Measurements from ENCODE around the gene SLC35D2. TPM values are rescaled to one million over a fixed set of nuclear protein-coding genes. Genes with fewer than 3 reads are reported as not detected.
A peak's percentile ranks its signal among the peaks of the same experiment; 100 is the strongest.
"Not testable (repeated sequence)": the region's sequence is repeated elsewhere in the genome, so short reads cannot be mapped to it uniquely, and the experiment has no call there.

SLC35D2 gene
- total and polyA plus RNA-seq, 2 experiments from 2014 or later, result 24.5 to 25.7 TPM

DNA sequence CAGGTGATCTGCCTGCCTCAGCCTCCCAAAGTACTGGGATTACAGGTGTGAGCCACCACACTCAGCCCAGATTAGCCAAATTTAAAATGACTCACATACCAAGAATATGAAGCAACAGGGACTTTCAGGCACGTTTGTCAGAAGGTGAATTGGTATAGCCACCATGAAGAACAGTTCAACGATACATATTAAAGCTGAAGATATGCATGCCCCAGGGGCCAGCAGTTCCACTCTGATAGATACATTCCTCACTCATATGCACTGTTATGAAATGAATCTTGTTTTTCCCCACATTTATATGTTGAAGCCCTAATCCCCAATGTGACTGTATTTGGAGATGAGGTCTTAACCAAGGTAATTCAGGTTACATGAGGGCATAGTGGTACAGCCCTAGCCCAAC, 22.5 kb downstream of the SLC35D2 start:
- H3K4me1 ChIP-seq (ENCODE audit: low read depth), result no peaks in the 10 kb centered on the region
- peaks cover 2% of the 10 kb centered on the region for H3K36me3 ChIP-seq
- H3K27ac ChIP-seq, result no peak overlapping the region
- H3K4me3 ChIP-seq, result no peak overlapping the region
- no peaks in the 10 kb centered on the region for H3K27me3 ChIP-seq
- no peaks in the 10 kb centered on the region for H3K9me3 ChIP-seq (ENCODE audit: low read depth)
- TF ChIP-seq, protein P1, sequence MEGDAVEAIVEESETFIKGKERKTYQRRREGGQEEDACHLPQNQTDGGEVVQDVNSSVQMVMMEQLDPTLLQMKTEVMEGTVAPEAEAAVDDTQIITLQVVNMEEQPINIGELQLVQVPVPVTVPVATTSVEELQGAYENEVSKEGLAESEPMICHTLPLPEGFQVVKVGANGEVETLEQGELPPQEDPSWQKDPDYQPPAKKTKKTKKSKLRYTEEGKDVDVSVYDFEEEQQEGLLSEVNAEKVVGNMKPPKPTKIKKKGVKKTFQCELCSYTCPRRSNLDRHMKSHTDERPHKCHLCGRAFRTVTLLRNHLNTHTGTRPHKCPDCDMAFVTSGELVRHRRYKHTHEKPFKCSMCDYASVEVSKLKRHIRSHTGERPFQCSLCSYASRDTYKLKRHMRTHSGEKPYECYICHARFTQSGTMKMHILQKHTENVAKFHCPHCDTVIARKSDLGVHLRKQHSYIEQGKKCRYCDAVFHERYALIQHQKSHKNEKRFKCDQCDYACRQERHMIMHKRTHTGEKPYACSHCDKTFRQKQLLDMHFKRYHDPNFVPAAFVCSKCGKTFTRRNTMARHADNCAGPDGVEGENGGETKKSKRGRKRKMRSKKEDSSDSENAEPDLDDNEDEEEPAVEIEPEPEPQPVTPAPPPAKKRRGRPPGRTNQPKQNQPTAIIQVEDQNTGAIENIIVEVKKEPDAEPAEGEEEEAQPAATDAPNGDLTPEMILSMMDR (IDR thresholded peaks at IDR 0.05; ENCODE audit: low read depth, low read length), result no peak
- no peak for DNase-seq (ENCODE audit: low read depth in 1 of 2, low spot score in 1 of 2)

DNA sequence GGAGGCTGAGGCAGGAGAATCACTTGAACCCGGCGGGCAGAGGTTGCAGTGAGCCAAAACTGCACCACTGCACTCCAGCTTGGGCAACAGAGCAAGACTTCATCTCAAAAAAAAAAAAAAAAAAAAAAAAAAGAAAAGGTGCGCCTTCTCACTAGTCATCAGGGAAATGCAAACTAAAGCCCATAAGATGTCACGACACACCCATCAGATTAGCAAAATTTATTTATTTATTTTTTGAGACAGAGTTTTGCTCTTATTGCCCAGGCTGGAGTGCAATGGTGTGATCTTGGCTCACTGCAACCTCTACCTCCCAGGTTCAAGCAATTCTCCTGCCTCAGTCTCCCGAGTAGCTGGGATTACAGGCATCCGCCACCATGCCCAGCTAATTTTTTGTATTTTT, 23.0 kb downstream of the SLC35D2 start:
- not testable (repeated sequence) for DNase-seq (ENCODE audit: low read depth in 1 of 2, low spot score in 1 of 2); H3K4me1 ChIP-seq (ENCODE audit: low read depth); H3K27me3 ChIP-seq; H3K36me3 ChIP-seq; H3K9me3 ChIP-seq (ENCODE audit: low read depth); H3K27ac ChIP-seq; H3K4me3 ChIP-seq

DNA sequence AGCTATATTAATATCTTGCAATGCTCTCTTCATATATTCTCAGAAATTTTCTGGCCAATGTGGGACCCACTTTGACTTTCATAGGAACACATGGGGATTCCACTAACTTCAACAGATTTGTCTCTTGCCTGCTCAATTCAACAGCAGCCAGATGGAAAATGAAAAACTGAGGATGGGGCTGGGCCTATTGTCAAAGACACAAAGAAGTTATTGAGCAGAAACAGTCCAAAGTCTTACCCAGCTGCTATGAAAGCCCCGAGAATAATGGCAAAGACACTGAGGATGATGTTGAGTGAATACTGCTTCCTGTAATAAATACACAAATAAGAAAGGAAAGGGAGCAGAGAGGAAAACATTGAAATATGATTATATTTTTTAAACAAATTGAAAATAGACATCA, 32.6 kb downstream of the SLC35D2 start:
- H3K9me3 ChIP-seq (ENCODE audit: low read depth), result no peaks in the 10 kb centered on the region
- H3K36me3 ChIP-seq, result no peaks in the 10 kb centered on the region
- no peak overlapping the region for H3K4me3 ChIP-seq
- TF ChIP-seq, protein P1 (IDR thresholded peaks at IDR 0.05; ENCODE audit: low read depth, low read length), result no peak
- H3K4me1 ChIP-seq (ENCODE audit: low read depth), result no peaks in the 10 kb centered on the region
- no peaks in the 10 kb centered on the region for H3K27me3 ChIP-seq
- H3K27ac ChIP-seq, result no peak overlapping the region
- DNase-seq (ENCODE audit: low read depth in 1 of 2, low spot score in 1 of 2), result no peak

DNA sequence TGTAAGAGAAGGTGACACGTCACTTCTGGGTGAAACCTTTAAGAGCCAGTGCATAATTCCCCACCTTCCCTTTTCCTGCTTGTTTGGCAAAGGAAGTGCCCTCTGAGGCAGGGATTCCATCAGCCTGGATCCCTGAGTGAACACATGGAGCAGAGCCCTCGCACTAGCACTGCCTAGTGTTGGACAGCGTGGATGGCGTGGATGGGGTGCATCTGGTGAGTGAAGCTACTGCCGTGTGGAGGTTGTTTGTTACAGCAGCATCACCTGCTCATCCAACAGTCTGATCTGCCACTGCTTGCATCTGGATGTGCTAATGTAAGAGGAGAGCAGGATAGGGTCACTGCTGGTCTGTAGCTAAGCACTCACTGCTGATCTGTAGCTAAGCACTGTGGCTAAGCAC, 35.2 kb downstream of the SLC35D2 start:
- Histone ChIP-seq H3K36me3 (no peaks in the 10 kb centered on the region), H3K4me1 (ENCODE audit: low read depth) (no peaks in the 10 kb centered on the region), H3K9me3 (ENCODE audit: low read depth) (no peaks in the 10 kb centered on the region), H3K27ac (no peak overlapping the region), H3K4me3 (no peak overlapping the region), H3K27me3 (no peaks in the 10 kb centered on the region)
- no peak for DNase-seq (ENCODE audit: low read depth in 1 of 2, low spot score in 1 of 2)
- TF ChIP-seq, protein P1 (IDR thresholded peaks at IDR 0.05; ENCODE audit: low read depth, low read length), result no peak

DNA sequence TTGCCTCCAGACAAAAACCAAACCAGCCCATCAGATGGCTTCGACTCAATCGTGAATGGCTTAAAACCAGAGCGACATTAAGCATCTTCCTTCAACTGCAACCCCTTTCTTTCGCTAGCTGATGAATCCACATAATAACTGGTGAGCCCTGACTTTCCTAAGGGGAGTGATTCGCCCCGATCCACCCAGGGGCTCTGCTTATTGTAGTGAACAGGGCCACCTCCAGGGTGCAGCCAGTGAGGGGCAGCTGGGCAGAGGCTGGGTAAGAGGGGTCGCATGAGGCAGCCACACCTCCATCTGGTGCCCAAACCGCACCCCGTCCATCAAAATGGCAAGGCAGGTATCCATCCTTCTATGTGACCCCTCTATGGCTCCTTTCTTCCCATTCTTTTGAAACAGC, 38.0 kb downstream of the SLC35D2 start:
- TF ChIP-seq, protein P1 (IDR thresholded peaks at IDR 0.05; ENCODE audit: low read depth, low read length), result no peak
- no peaks in the 10 kb centered on the region for H3K9me3 ChIP-seq (ENCODE audit: low read depth)
- H3K4me1 ChIP-seq (ENCODE audit: low read depth), result no peaks in the 10 kb centered on the region
- H3K27me3 ChIP-seq, result no peaks in the 10 kb centered on the region
- no peaks in the 10 kb centered on the region for H3K36me3 ChIP-seq
- H3K27ac ChIP-seq, result no peak overlapping the region
- no peak for DNase-seq (ENCODE audit: low read depth in 1 of 2, low spot score in 1 of 2)
- H3K4me3 ChIP-seq, result no peak overlapping the region

DNA sequence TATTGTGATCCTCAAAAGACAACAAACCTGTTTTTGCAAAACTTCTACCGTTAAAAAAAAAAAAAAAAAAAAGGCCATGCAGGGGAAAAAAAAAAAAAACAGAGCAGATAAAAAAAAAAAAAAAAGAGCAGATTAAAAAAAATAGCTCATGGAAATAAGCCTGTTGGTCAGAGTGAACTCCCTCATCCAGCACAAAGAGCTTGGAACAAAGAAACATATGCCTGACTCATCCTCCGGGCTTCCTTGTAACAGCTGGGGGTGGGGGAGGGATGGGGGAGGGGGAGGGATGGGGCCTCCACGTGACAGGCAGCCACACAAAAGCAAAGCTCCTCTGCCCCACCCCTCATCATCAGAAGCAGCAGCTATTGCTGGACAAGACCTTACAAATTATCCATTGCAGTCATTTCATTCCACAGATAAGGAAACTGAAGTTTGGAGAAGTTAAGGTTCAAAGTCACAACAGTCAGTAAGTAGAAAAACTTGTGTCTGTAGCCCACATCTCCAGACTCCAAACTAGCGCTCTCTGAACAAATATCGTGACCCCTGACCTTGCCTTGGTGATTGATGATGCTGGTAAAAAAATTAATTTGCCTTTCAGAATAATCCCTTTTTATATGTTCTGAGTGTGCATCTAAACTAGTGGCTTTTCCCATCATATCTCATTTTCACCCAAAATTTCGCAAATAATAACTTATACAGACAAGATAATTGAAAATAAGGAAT, 38.9 kb downstream of the SLC35D2 start:
- H3K4me1 ChIP-seq (ENCODE audit: low read depth), result no peaks in the 10 kb centered on the region
- H3K27ac ChIP-seq, result no peak overlapping the region
- DNase-seq (ENCODE audit: low read depth in 1 of 2, low spot score in 1 of 2), result peak; percentile 2 to 97
- no peaks in the 10 kb centered on the region for H3K27me3 ChIP-seq
- H3K9me3 ChIP-seq (ENCODE audit: low read depth), result no peaks in the 10 kb centered on the region
- H3K36me3 ChIP-seq, result no peaks in the 10 kb centered on the region
- TF ChIP-seq, protein P1 (IDR thresholded peaks at IDR 0.05; ENCODE audit: low read depth, low read length), result no peak
- no peak overlapping the region for H3K4me3 ChIP-seq

All from cardiac muscle cell (in vitro differentiated cells and primary cell).